Glutamatergic neuron (in vitro differentiated cells): ENCODE measurements around the gene CHRND. TPM values are rescaled to one million over a fixed set of nuclear protein-coding genes. Genes with fewer than 3 reads are reported as not detected.

Source experiments
- DNase-seq: peaks from one replicate; pipeline ENCODE4 v3.0.0; 2022
- H3K27ac Mint-ChIP-seq: one replicate; pipeline ENCODE4 v1.8.0; 2020; ENCODE audit warnings: mild to moderate bottlenecking, mixed read lengths, inconsistent platforms; ENCODE audit not compliant: unreplicated experiment
- H3K27me3 Mint-ChIP-seq: one replicate; pipeline ENCODE4 v1.8.0; 2020; ENCODE audit warnings: mild to moderate bottlenecking, moderate library complexity, mixed read lengths, inconsistent platforms; ENCODE audit not compliant: unreplicated experiment
- H3K36me3 Mint-ChIP-seq: one replicate; pipeline ENCODE4 v1.8.0; 2020; ENCODE audit warnings: mild to moderate bottlenecking, mixed read lengths, inconsistent platforms; ENCODE audit not compliant: unreplicated experiment
- H3K4me1 Mint-ChIP-seq: one replicate; pipeline ENCODE4 v1.8.0; 2020; ENCODE audit warnings: mild to moderate bottlenecking, low read depth, mixed read lengths, inconsistent platforms; ENCODE audit not compliant: unreplicated experiment
- H3K4me3 Mint-ChIP-seq: one replicate; pipeline ENCODE4 v1.8.0; 2020; ENCODE audit warnings: mild to moderate bottlenecking, mixed read lengths, inconsistent platforms; ENCODE audit not compliant: unreplicated experiment
- H3K9me3 Mint-ChIP-seq: one replicate; pipeline ENCODE4 v1.8.0; 2020; ENCODE audit warnings: mild to moderate bottlenecking, moderate library complexity, mixed read lengths, inconsistent platforms; ENCODE audit not compliant: unreplicated experiment
- total RNA-seq: library from RNA; stranded (reverse); fragmentation: NEBNext Ultra II Directional; extraction: Animal tissue kit (Norgen Biotek cat#: 25700); gene quantifications from one replicate; pipeline ENCODE4 v1.2.1, GENCODE V29; 2021; ENCODE audit not compliant: unreplicated experiment
- TF ChIP-seq, protein P1 (sequence below): fragments of 200-600 bp; sonication (generic); IDR thresholded peaks from one replicate; pipeline ENCODE4 v1.5.0; 2021; ENCODE audit not compliant: partially characterized antibody, unreplicated experiment

Gene CHRND
- total RNA-seq, 1 donor from 2014 or later, result 2.2 TPM

DNA sequence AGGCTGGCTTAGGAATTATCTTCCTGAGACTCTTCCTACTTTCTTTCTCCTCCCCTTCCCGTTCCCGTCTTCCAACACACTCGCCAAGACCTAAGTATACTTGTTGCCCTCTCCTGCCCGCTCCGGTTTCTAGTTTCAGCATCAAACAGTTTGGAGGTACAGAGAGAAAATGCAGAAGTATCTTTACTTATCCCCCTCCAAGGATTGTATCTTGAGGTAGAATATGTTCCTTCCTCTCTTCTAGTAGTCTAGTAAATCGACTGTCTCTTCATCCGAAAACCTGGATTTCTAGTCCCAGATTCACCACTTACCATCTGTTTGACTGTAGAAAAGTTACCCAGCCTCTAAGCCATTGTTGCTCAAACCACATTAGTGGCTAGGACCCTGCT lies 25.3 kb downstream of the CHRND start:
- TF ChIP-seq, protein P1, sequence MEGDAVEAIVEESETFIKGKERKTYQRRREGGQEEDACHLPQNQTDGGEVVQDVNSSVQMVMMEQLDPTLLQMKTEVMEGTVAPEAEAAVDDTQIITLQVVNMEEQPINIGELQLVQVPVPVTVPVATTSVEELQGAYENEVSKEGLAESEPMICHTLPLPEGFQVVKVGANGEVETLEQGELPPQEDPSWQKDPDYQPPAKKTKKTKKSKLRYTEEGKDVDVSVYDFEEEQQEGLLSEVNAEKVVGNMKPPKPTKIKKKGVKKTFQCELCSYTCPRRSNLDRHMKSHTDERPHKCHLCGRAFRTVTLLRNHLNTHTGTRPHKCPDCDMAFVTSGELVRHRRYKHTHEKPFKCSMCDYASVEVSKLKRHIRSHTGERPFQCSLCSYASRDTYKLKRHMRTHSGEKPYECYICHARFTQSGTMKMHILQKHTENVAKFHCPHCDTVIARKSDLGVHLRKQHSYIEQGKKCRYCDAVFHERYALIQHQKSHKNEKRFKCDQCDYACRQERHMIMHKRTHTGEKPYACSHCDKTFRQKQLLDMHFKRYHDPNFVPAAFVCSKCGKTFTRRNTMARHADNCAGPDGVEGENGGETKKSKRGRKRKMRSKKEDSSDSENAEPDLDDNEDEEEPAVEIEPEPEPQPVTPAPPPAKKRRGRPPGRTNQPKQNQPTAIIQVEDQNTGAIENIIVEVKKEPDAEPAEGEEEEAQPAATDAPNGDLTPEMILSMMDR, result no peak
- Mint-ChIP-seq H3K4me1 (peaks cover 4% of the 10 kb centered on the region), H3K27ac (peak overlapping the region; percentile 94), H3K4me3 (peak overlapping the region; percentile 94), H3K36me3 (peaks cover 28% of the 10 kb centered on the region), H3K27me3 (peaks cover 12% of the 10 kb centered on the region), H3K9me3 (peaks cover 21% of the 10 kb centered on the region)
- no peak for DNase-seq

DNA sequence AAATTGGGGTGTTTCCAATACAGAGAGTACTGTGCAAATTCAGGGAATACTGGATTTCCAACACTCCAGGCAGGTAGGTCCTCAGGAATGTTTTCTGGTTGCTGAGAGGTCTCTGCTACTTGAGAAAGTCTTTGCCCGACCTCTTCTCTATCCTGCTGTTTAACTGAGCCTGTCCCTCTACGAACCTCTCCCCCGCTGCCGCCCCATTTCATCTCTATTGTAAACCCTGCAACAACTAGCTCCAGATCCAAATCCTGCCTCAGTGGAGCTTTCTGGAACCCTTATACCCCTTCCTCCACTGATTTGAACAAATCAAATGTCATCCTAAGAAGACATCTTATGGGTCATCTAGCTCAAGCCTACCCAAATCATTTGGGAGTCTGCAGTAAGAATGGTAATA lies 25.8 kb downstream of the CHRND start:
- Mint-ChIP-seq H3K27ac (no peak overlapping the region), H3K27me3 (peaks cover 8% of the 10 kb centered on the region), H3K4me1 (peaks cover 4% of the 10 kb centered on the region), H3K4me3 (peak overlapping the region; percentile 94), H3K9me3 (peaks cover 21% of the 10 kb centered on the region), H3K36me3 (peaks cover 23% of the 10 kb centered on the region)
- TF ChIP-seq, protein P1, result no peak
- no peak for DNase-seq

DNA sequence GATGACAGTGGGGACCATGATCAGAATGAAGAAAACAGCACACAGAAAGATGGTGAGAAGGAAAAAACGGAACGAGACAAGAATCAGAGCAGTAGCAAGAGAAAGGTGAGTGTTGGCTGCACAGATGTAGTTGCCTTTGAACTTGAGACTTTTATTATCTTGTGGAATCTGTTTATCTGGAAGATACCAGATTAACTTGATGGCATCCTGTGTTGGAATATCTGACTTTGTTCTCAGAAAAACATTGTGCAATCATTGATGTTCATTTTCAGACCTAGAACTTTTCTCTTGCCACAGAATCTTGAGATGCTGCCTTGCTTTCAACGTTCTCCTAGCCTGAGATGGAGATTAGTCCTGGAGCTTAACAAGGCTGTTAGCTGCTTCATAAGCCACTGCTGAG lies 30.5 kb downstream of the CHRND start:
- H3K9me3 Mint-ChIP-seq, result peaks cover 2% of the 10 kb centered on the region
- H3K4me1 Mint-ChIP-seq, result no peaks in the 10 kb centered on the region
- TF ChIP-seq, protein P1, result no peak
- DNase-seq, result no peak
- no peak overlapping the region for H3K27ac Mint-ChIP-seq
- H3K36me3 Mint-ChIP-seq, result no peaks in the 10 kb centered on the region
- peaks cover 2% of the 10 kb centered on the region for H3K27me3 Mint-ChIP-seq
- H3K4me3 Mint-ChIP-seq, result no peak overlapping the region

DNA sequence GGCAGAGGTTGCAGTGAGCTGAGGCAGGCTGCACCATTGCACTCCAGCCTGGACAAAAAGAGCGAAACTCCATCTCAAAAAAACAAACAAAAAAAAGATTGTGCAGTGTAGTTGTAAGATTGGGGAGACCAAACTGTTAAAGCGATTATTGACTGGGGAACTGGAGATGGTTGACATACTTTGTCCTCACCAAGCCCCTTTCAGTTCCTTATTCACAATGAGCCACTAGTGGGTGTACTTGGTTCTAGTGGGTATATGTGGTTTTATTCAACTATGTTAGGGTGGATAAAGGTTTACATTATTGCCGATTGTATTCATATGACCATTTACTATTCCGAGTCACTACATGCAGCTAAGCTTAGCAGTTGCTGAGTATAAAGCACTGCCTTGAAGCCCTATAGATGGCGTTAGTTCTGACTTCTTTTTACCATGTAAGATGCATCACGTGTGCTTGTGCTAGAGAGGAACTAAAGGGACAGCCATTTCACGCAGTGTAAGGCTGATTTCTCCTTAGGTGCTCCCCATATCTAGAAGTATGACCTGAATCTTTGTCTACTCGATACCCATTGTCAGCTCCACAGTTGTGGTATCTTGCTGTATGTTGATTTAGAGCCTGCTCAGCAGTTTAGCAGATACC lies 36.7 kb downstream of the CHRND start:
- Mint-ChIP-seq H3K27me3 (no peaks in the 10 kb centered on the region), H3K4me1 (no peaks in the 10 kb centered on the region), H3K36me3 (no peaks in the 10 kb centered on the region), H3K9me3 (no peaks in the 10 kb centered on the region), H3K27ac (no peak overlapping the region), H3K4me3 (no peak overlapping the region)
- TF ChIP-seq, protein P1, result no peak
- DNase-seq, result no peak

DNA sequence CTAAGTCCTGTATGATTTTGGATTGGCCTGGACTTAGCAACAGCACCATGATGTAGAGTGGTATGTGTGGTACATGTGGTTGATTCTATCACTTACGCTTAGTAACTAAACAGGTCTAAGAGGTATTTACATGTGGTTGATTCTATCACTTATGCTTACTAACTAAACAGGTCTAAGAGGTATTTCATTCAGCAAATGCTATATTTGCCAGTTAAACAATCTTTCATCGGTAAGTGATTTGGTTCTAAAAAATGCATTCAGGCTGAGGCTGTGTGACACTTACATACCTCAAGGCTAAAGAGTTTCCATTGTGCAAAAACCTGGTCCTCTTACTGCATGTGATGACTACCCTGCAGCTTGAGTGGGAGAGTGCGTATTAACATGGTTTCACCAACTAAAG lies 37.6 kb downstream of the CHRND start:
- H3K27ac Mint-ChIP-seq, result no peak overlapping the region
- TF ChIP-seq, protein P1, result no peak
- H3K36me3 Mint-ChIP-seq, result no peaks in the 10 kb centered on the region

More for the DNA sequence above, 37.6 kb downstream of the CHRND start:
- Mint-ChIP-seq H3K4me1 (no peaks in the 10 kb centered on the region), H3K9me3 (no peaks in the 10 kb centered on the region), H3K27me3 (no peaks in the 10 kb centered on the region), H3K4me3 (no peak overlapping the region)
- no peak for DNase-seq
